Activated T-cell treated with anti-CD3 and anti-CD28 coated beads, Interleukin-2, amount 50 U/mL, for 24 hours (primary cell): ENCODE results near the gene ARSB.
A peak's percentile ranks its signal among the peaks of the same experiment; 100 is the strongest.

Experiments used
- DNase-seq: peaks from one replicate; pipeline ENCODE4 v3.0.0-alpha.2; 2020
- H3K27ac Mint-ChIP-seq: 2 replicates; pipeline ENCODE4 v1.8.0; 2020; ENCODE audit warnings: mild to moderate bottlenecking, mixed read lengths
- H3K27me3 Mint-ChIP-seq: 2 replicates; pipeline ENCODE4 v1.8.0; 2020; ENCODE audit warnings: mixed read lengths
- H3K36me3 Mint-ChIP-seq: 2 replicates; pipeline ENCODE4 v1.8.0; 2020; ENCODE audit warnings: low read depth, mixed read lengths
- H3K4me1 Mint-ChIP-seq: 2 replicates; pipeline ENCODE4 v1.8.0; 2020; ENCODE audit warnings: low read depth, mixed read lengths
- H3K4me3 Mint-ChIP-seq: 2 replicates; pipeline ENCODE4 v1.8.0; 2020; ENCODE audit warnings: mild to moderate bottlenecking, moderate library complexity, mixed read lengths
- H3K9me3 Mint-ChIP-seq: 2 replicates; pipeline ENCODE4 v1.8.0; 2020; ENCODE audit warnings: mixed read lengths

Gene ARSB

GRCh38 chr5:79008362-79008761 is 23.3 kb upstream of the ARSB start:
- Mint-ChIP-seq H3K4me3 (no peak overlapping the region), H3K27ac (no peak overlapping the region), H3K36me3 (no peaks in the 10 kb centered on the region), H3K9me3 (peaks cover 9% of the 10 kb centered on the region), H3K4me1 (no peaks in the 10 kb centered on the region), H3K27me3 (peaks cover 27% of the 10 kb centered on the region)
- no peak for DNase-seq

- H3K4me1 Mint-ChIP-seq, result no peaks in the 10 kb centered on the region
- no peak overlapping the region for H3K4me3 Mint-ChIP-seq
- no peak overlapping the region for H3K27ac Mint-ChIP-seq
- no peaks in the 10 kb centered on the region for H3K36me3 Mint-ChIP-seq
- DNase-seq, result no peak
- H3K9me3 Mint-ChIP-seq, result peaks cover 4% of the 10 kb centered on the region
- peaks cover 27% of the 10 kb centered on the region for H3K27me3 Mint-ChIP-seq
Measured at GRCh38 chr5:79007872-79008271, 22.8 kb upstream of the ARSB start.

- Mint-ChIP-seq H3K27me3 (peaks cover 23% of the 10 kb centered on the region), H3K27ac (no peak overlapping the region), H3K4me3 (no peak overlapping the region), H3K4me1 (no peaks in the 10 kb centered on the region), H3K9me3 (no peaks in the 10 kb centered on the region), H3K36me3 (no peaks in the 10 kb centered on the region)
- DNase-seq, result no peak
Measured at GRCh38 chr5:79005936-79006631, 21.0 kb upstream of the ARSB start.

DNA sequence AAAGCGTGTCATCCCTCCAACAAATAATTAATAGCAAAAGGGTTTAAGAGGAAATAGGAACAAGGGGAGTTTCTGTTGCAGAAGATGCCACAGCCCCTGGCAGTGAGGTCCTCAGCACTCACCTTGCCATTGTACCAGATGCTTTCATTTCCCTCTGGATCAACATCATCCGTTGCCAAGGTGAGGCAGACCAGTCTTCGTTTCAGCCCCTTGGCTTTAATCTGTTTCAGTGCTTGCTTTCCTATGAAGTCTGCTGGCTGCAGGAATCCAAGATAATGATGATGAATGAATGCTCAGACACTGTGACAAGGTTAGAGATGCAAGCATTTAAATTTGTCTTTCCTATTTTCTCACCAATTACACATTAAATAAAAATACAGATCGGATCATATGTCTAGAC is 20.0 kb upstream of the ARSB start:
- Mint-ChIP-seq H3K36me3 (no peaks in the 10 kb centered on the region), H3K4me1 (no peaks in the 10 kb centered on the region), H3K27me3 (peaks cover 16% of the 10 kb centered on the region), H3K27ac (no peak overlapping the region), H3K9me3 (no peaks in the 10 kb centered on the region), H3K4me3 (no peak overlapping the region)
- DNase-seq, result no peak

DNA sequence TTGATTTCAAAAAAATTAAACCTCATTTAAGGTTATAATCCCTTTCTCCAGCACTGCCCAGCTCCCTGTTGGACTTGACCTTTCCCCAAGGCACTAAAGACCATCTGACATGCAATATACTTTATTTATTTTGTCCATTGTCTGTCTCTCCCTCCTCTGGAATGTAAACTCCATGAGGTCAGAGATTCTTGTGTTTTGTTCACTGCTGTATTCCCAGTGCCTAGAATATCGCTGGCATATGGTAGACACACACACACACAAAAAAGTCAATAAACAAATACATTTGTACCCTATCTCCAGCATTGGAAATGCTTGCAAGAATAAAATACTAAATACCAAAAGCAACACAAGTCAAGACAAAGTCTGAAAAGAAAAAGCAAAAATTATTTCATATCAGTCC is 17.3 kb upstream of the ARSB start:
- no peak overlapping the region for H3K4me3 Mint-ChIP-seq
- no peaks in the 10 kb centered on the region for H3K4me1 Mint-ChIP-seq
- peaks cover 10% of the 10 kb centered on the region for H3K27me3 Mint-ChIP-seq
- H3K27ac Mint-ChIP-seq, result no peak overlapping the region
- DNase-seq, result no peak
- H3K9me3 Mint-ChIP-seq, result no peaks in the 10 kb centered on the region
- H3K36me3 Mint-ChIP-seq, result no peaks in the 10 kb centered on the region

DNA sequence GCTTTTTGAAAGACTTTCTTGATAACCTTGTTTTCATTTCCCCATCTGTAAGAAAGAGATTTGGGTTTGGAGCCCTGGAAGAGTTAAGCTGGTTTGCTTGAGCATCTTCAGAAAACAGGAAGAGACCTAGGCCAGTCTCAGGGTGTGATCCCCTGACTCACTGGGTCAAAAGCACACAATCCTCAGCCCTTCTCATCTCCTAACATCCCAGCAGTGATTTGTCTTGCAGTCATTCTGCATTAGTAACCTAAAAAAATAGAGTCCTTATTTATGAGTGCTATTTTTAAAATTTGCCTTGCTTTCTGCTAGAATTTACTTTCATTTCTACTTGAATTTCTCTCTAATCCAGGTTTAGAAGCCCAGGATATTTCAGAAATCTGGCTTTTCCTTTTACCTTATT is 16.4 kb upstream of the ARSB start:
- no peaks in the 10 kb centered on the region for H3K36me3 Mint-ChIP-seq
- no peak overlapping the region for H3K27ac Mint-ChIP-seq
- H3K9me3 Mint-ChIP-seq, result no peaks in the 10 kb centered on the region
- H3K4me3 Mint-ChIP-seq, result no peak overlapping the region
- no peak for DNase-seq
- peaks cover 10% of the 10 kb centered on the region for H3K27me3 Mint-ChIP-seq
- H3K4me1 Mint-ChIP-seq, result no peaks in the 10 kb centered on the region

- Mint-ChIP-seq H3K27ac (no peak overlapping the region), H3K27me3 (peaks cover 4% of the 10 kb centered on the region), H3K4me1 (peaks cover 16% of the 10 kb centered on the region), H3K9me3 (no peaks in the 10 kb centered on the region), H3K36me3 (no peaks in the 10 kb centered on the region), H3K4me3 (no peak overlapping the region)
- DNase-seq, result no peak
Measured at GRCh38 chr5:78997090-78997489, 12.0 kb upstream of the ARSB start.

- DNase-seq, result no peak
- Mint-ChIP-seq H3K4me1 (peaks cover 16% of the 10 kb centered on the region), H3K9me3 (no peaks in the 10 kb centered on the region), H3K4me3 (no peak overlapping the region), H3K27ac (no peak overlapping the region), H3K36me3 (no peaks in the 10 kb centered on the region), H3K27me3 (peaks cover 2% of the 10 kb centered on the region)
Measured at GRCh38 chr5:78995521-78996007, 10.5 kb upstream of the ARSB start.

DNA sequence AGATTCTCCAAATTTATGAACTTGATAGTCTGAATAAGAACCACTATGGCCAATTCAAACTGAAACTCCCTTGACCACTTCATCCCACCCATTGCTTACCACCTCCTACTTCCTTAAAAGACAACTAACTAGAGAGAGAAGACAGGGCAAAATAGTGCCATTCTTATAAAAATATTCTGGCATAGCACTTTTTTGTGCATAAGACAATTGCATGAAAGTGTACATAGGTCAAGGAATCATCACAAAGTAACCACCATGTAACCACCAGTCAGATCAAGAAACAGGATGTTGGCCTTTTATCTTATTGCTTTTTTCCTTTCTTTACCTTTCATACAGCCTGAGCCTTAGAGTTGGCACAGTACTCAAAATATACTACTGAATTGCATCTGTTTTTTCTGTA is 8.1 kb upstream of the ARSB start:
- H3K4me1 Mint-ChIP-seq, result peaks cover 19% of the 10 kb centered on the region
- H3K4me3 Mint-ChIP-seq, result no peak overlapping the region
- no peaks in the 10 kb centered on the region for H3K36me3 Mint-ChIP-seq
- H3K9me3 Mint-ChIP-seq, result no peaks in the 10 kb centered on the region
- H3K27me3 Mint-ChIP-seq, result no peaks in the 10 kb centered on the region
- DNase-seq, result no peak
- H3K27ac Mint-ChIP-seq, result no peak overlapping the region

- Mint-ChIP-seq H3K4me3 (no peak overlapping the region), H3K27ac (no peak overlapping the region), H3K36me3 (no peaks in the 10 kb centered on the region), H3K4me1 (peaks cover 19% of the 10 kb centered on the region), H3K27me3 (no peaks in the 10 kb centered on the region), H3K9me3 (no peaks in the 10 kb centered on the region)
- DNase-seq, result no peak
Measured at GRCh38 chr5:78992146-78992545, 7.0 kb upstream of the ARSB start.

- Mint-ChIP-seq H3K27me3 (no peaks in the 10 kb centered on the region), H3K36me3 (peaks cover 2% of the 10 kb centered on the region), H3K4me1 (peaks cover 30% of the 10 kb centered on the region), H3K9me3 (no peaks in the 10 kb centered on the region), H3K4me3 (no peak overlapping the region), H3K27ac (no peak overlapping the region)
- no peak for DNase-seq
Measured at GRCh38 chr5:78989080-78989479, 4.0 kb upstream of the ARSB start.

GRCh38 chr5:78985725-78986223 is 664 bp upstream of the ARSB start:
- Mint-ChIP-seq H3K27ac (peak overlapping the region; percentile 99), H3K27me3 (no peaks in the 10 kb centered on the region), H3K36me3 (peaks cover 2% of the 10 kb centered on the region), H3K9me3 (no peaks in the 10 kb centered on the region), H3K4me3 (peak overlapping the region; percentile 91), H3K4me1 (peaks cover 40% of the 10 kb centered on the region)
- peak; percentile 73 for DNase-seq

DNA sequence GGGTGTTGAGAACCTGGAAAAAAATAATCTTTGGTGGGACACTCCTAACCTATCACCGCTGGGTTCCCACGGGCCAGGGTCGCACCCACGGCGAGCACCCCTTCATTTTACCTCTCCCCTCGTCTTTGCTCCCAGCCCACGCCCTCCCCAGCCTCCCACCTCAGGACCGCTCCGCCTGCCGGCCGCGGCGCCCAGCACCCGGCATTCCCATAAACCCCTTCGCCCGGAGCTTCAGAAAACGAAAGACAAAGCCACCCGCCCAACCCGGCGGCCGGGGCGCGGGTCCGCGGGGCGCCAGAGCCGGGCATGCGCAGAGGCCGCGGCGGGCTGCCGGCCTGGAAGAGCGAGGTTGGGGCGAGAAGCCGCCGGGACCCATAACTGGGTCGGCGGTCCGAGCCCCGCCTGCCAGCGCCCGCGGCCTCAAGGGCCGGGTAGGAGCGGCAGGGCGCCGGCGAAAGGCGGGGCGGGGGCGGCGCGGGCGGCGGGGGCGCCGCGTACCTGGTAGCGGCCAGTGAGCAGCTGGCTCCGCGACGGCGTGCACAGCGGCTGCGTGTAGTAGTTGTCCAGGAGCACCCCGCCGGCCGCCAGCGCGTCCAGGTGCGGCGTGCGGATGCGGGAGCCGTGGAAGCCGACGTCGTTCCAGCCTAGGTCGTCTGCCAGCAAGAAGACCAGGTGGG is 533 bp downstream of the ARSB start:
- peak overlapping the region; percentile 94 for H3K27ac Mint-ChIP-seq
- peaks cover 47% of the 10 kb centered on the region for H3K4me1 Mint-ChIP-seq
- no peaks in the 10 kb centered on the region for H3K9me3 Mint-ChIP-seq
- peak; percentile 88 for DNase-seq
- H3K27me3 Mint-ChIP-seq, result no peaks in the 10 kb centered on the region
- H3K36me3 Mint-ChIP-seq, result peaks cover 2% of the 10 kb centered on the region
- H3K4me3 Mint-ChIP-seq, result peak overlapping the region; percentile 87

DNA sequence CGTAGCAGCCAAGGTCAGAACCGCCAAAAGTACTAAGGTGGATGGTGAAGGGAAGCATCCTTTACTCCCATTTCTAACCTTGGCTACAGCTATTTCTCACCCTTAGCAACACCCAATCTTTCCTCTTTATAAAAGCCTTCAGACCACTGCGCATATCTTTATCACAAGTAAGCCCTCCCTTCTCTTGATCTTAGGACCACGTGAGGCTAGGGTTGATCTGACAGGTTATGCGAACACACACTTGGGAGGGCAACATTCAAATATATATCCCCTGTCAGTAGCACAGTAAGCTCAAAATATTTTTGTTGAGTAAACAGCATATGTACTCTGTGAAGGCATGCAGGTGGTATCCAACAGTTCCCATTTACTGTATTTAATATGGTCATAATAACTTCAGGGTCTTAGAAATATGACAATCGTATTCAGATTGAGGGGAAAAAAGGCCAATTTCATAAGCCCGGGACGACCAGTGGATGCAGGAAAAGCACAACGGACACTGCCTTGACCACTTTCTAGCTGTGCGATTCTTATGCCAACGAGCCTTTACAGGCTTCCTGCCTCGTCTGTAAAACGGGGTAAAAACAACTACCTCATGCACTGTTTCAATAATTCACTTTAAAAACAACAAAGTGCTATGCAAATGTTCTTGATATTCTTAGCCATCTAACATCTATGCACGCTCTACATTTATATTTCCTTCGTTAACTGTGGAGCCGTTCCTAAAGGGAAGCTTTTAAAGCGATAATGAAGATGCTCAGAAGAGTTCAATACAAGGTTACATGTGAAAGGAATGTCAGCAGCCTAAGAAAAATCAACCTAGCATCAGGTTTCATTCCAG is 1.3 kb downstream of the ARSB start:
- H3K27ac Mint-ChIP-seq, result peak overlapping the region; percentile 94
- H3K4me3 Mint-ChIP-seq, result peak overlapping the region; percentile 87
- peaks cover 54% of the 10 kb centered on the region for H3K4me1 Mint-ChIP-seq
- no peaks in the 10 kb centered on the region for H3K9me3 Mint-ChIP-seq
- no peak for DNase-seq
- H3K36me3 Mint-ChIP-seq, result peaks cover 2% of the 10 kb centered on the region
- no peaks in the 10 kb centered on the region for H3K27me3 Mint-ChIP-seq
